COLO668 (cell line): Measurements from ENCODE around the gene ALX3.
"Not testable (repeated sequence)": the region's sequence is repeated elsewhere in the genome, so short reads cannot be mapped to it uniquely, and the experiment has no call there.

Experiments used
- DNase-seq: peaks from one replicate; lab custom pipeline; 2025; ENCODE audit not compliant: unreplicated experiment; lab: John Stamatoyannopoulos, UW

Gene ALX3

GRCh38 chr1:110048923-110049601 lies 21.4 kb downstream of the ALX3 start:
- no peak for DNase-seq

- DNase-seq = no peak
These were observed 22.2 kb downstream of the ALX3 start for GRCh38 chr1:110048240-110048639.

DNA sequence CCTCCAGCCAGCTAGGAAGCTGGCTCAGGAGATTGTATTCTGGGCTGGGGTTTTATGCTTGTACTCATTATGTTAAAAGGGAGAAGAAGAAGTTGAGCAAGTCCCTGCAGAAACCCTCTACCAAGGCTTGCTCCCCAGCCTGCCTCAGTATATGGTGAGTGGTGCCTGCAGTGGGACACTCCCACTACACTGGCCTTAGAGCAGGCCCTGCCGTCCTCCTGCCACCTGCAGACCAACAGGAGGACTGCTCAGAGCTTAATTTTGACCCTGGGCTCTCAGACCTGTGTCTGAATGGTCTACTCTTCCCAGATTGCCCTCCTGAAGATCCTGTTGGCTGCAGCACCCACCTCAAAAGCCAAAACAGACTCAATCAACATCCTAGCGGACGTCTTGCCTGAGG lies 23.0 kb downstream of the ALX3 start:
- no peak for DNase-seq

DNA sequence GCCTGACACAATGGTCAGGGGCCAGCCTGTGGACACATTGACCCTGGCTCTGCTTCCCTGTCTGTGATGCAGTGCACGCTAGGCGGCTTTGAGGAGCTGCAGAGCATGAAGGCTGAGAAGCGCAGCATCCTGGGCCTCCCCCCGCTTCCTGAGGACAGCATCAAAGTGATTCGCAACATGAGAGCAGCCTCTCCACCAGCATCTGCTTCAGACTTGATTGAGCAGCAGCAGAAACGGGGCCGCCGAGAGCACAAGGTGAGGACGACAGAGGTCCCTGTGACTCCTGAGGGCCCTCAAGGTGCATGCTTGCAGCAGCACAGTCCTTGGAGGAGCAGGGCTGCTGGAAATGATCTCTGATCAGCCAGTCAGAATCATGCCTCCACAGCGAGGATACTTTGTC lies 27.5 kb downstream of the ALX3 start:
- no peak for DNase-seq

DNA sequence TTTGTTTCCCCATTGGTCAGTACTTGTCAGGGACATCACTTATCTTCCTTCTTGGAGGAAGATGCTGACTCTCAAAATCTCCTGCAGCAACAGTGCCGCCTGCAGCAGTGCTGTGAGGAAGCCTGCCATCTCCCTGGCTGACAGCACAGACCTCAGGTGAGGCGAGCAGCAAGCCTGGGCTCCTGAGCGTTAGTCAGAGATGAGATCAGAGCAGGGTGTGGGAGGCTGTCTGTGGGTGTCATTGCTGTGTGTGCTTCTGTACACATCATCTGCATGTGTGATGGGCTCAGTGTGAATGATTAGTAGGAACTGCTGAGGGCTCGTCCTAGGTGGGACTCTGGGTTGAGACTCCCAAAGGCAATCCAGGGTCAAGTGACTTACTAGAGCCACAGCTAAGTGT lies 29.9 kb downstream of the ALX3 start:
- DNase-seq = no peak

DNA sequence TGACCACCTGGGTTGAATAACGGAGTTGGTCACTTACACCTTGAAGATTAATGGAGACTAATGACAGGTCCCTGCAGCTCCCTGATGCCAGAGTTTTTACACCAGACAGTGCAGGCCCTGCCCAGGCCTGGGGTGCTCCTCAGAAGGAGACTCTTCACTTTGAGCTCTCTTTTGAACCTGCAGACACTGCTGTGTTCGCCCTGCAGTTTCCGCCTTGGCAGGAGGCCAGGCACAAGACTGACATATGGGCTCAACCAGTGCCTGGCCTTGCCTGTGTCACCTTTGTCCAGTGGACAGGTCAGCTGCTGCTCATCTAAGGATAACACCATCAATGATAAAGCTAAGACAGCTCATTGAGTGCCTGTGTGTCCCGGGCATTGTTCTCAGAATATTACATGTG lies 30.8 kb downstream of the ALX3 start:
- no peak for DNase-seq

DNA sequence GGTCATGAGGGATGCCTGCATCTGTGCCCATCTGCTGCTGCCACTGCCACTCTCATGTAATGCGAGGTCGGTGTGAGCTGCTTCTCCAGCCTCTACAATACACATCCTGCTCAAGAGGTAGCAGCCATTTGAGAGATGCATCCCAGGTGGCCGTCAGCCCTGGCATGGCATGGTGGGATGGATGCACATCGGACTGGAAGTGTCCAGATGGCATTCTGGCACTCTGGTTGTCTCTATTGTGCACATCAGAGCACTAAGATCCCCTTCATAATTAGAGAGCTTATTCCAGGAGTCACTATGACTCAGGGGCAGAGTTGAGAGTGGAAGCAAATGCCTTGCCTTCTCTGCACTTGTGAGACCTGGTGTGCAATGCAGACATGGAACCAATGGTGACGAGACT lies 32.2 kb downstream of the ALX3 start:
- no peak for DNase-seq

- no peak for DNase-seq
These were observed 35.2 kb downstream of the ALX3 start for GRCh38 chr1:110035236-110035752.

- DNase-seq = peak; percentile 95
These were observed 35.8 kb downstream of the ALX3 start, which contains the start of gene STRIP1 for GRCh38 chr1:110034451-110035235. TSS of gene STRIP1 (plus strand) at chr1:110034624. CDS start at chr1:110034638, 14 bp downstream.

- DNase-seq = no peak
These were observed 36.4 kb downstream of the ALX3 start for GRCh38 chr1:110034040-110034450.

- DNase-seq = no peak
These were observed 37.1 kb downstream of the ALX3 start for GRCh38 chr1:110033421-110033820.

DNA sequence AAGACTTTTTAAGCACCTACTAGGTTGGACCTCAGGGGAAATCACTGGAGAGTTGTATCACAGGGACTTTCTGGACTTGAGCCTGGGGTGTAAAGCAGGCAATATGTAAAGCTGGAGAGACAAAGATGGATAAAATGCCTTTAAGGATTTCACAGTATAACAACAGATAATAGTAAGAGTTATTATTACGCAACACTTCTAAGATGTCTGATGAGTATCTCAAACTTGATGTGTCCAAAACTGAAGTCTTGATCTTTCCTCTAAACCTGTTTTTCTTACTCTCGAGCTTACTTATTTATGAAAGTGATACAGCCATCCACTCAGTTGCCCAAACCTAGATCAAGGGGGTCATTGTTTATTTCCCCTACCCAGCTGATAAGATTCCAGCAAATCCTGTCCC lies 38.1 kb downstream of the ALX3 start:
- DNase-seq = no peak

GRCh38 chr1:110030687-110031086 lies 39.8 kb downstream of the ALX3 start:
- DNase-seq = not testable (repeated sequence)

DNA sequence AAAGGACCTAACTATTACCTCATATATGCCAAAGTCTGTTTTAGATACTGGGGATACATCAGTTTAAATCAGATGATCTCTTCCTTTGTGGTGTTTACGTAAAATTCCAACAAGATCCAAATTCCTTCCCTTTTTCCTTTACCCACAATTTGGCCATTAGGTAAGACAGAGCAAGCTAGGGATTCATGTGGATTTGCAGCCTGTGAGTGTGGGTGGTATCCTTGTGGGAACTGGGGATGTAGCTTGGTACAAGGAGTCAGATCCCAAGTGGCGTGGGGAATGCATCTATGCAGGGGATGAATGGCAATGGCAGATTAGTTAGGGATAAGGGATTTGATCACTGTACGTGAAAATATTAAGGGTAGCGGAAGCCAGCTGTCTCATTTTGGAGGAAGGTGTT lies 45.9 kb downstream of the ALX3 start:
- no peak for DNase-seq

GRCh38 chr1:110021285-110021684 lies 49.2 kb downstream of the ALX3 start:
- no peak for DNase-seq

DNA sequence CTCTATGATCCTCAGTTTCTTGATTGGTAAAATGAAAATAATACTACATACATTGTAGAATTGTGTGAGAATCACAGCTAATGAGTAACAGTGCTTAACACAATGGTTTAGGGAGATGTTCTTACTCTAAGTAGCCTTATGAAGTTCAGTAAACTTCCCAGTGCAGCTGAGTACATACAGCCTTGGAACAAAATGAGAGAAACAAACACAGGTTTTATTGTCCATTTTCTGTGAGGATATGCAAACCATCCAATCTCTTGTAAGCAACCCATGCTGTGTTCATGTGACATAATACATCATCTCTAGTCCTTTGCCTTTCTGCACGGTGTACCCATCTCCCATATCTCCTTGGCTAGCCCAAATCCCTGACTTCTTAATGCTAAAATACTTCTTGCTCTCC lies 50.7 kb downstream of the ALX3 start:
- no peak for DNase-seq

DNA sequence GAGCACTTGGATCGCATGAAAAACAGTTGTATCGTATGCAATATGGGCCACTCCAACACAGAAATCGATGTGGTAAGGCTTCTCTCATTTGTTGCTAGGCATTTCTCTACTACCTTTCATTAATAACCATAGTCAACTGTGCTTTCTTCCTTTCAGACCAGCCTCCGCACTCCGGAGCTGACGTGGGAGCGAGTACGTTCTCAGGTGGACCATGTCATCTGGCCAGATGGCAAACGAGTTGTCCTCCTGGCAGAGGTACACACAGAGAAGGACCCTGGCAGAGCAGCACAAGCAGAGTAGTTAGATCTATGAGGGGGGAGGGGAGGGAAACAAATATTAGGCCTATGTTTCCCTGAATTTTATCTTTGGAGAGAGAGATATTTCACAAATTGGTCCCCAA lies 52.1 kb downstream of the ALX3 start:
- DNase-seq = no peak

DNA sequence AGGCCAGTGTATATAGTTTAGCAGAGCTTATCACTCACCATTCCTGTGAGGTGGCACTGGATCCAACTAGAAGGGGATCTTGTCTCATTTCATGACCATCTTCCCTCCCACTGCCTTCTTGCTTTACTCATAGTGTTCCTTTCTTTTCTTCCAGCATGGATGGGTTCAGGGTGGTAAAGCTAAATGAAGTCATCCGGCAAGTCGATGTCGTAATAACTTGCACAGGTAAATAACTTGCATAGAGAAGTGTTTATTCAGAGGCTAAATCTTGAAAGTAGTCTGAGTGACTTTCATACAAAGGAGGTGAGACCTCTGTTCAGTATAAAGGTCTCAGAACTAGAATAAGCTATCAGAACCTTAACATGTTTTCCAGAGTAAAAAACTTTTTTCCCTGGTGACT lies 52.7 kb downstream of the ALX3 start:
- DNase-seq = no peak

DNA sequence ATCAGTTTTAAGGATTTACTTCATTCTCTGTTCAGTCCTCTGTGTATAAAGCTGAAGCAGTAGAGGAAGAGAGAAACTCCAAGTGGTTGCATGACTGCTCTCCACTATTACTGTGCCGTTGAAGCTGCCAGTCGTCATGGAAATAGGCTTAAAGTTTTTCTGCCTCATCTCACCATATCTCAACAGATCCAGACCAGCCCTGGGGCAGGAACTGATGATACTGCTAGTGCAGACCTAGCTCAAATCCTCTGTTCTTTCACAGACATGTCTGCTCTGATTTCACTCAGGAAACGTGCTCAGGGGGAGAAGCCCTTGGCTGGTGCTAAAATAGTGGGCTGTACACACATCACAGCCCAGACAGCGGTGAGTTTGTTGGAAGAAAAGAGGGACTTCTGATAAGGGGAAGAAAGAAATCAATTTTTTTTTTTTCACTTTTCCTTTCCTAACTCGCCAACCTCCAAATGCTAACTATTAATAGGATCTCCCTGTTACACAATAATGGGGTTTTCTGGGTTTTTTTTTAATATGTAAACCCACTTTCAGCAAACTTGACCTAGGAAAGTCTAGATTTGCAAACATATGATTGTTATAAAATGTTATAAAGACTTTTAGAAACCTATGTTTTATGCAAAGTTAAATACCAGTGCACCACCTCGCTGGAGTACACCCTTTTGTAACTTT lies 58.2 kb downstream of the ALX3 start:
- DNase-seq = no peak

DNA sequence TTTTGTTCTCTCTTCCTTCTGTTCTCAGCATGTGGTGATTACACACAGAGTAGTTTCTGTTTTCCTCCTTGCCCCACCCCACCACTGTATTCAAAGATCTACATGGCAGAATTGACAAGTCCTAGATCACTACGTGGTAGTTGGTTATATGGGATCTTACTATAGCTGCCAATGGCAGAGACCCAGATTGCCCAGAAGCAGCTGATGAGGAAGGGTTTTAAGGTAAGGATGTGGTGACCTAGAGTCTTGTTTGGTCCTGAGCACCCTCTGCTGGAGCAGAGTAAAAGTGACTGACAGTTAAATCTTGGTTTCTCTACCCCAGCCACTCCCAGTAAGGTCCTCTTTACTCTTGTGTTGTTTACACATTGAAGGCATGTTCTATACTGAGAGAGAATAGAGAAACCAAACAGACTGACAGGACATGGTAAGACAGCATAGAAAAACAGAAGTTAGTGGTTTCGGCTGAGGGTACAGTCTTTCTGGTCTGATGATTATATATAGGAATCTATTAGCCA lies 58.9 kb downstream of the ALX3 start:
- DNase-seq = peak; percentile 16
